ENCODE data around the gene SNRNP25.

SNRNP25 gene

GRCh38 chr16:47234-47633 lies 6.4 kb upstream of the SNRNP25 start:
- Histone ChIP-seq H3K36me3 (ENCODE audit: insufficient read depth, low read length) (peaks cover 40% of the 10 kb centered on the region), H3K4me3 (no peak overlapping the region), H3K9ac (ENCODE audit: insufficient read length) (no peak overlapping the region), H3K9me3 (ENCODE audit: low read depth, low read length) (no peaks in the 10 kb centered on the region), H3K27ac (no peak overlapping the region)
- DNase-seq (ENCODE audit: low read depth, low spot score): no peak
- TF ChIP-seq POLR2AphosphoS5 (IDR thresholded peaks at IDR 0.05; ENCODE audit: borderline replicate concordance, low read depth, low read length) (no peak), EZH2 (IDR thresholded peaks at IDR 0.05) (no peak), FOXP2 (optimal IDR thresholded peaks at IDR 0.05; ENCODE audit: control extremely low read depth, extremely low read length, insufficient read depth) (no peak)

DNA sequence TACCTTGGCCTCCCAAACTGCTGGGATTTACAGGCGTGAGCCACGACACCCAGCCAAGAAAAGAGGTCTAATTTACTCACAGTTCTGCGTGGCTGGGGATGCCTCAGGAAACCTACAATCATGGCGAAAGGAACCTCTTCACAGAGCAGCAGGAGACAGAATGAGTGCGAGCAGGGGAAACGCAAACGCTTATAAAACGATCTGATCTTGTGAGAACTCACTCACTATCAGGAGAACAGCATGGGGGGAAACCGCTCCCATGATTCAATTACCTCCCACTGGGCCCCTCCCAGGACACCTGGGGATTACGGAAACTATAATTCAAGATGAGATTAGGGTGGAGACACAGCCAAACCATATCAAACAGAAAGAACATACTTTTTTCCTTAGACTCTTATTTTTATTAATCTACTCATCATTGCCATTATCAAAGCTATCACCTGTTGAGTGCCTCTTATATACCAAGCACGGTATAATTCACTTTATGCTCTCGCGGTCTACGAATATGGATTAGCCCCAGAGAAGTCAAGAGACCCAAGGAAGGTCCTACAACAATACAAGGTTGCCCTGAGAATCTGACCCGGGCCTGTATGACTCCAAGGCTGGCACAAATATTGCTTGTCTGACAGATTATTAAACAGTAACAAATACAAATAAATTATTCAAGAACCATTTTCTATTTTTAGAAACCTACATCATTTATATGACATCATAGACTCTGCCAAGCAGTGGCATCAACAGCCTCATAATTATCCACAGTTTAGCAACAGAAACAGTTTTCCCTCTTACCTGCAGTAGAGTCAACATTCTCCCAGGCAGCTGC lies 2.6 kb upstream of the SNRNP25 start:
- Histone ChIP-seq H3K9ac (ENCODE audit: insufficient read length) (no peak overlapping the region), H3K9me3 (ENCODE audit: low read depth, low read length) (no peaks in the 10 kb centered on the region), H3K27ac (no peak overlapping the region), H3K4me3 (0 out of 2 replicates have a peak overlapping the region, but pooled peaks have one; percentile 11), H3K36me3 (ENCODE audit: insufficient read depth, low read length) (peaks cover 31% of the 10 kb centered on the region)
- TF ChIP-seq POLR2AphosphoS5 (IDR thresholded peaks at IDR 0.05; ENCODE audit: borderline replicate concordance, low read depth, low read length) (no peak), EZH2 (IDR thresholded peaks at IDR 0.05) (no peak), FOXP2 (optimal IDR thresholded peaks at IDR 0.05; ENCODE audit: control extremely low read depth, extremely low read length, insufficient read depth) (no peak)
- DNase-seq (ENCODE audit: low read depth, low spot score): no peak

DNA sequence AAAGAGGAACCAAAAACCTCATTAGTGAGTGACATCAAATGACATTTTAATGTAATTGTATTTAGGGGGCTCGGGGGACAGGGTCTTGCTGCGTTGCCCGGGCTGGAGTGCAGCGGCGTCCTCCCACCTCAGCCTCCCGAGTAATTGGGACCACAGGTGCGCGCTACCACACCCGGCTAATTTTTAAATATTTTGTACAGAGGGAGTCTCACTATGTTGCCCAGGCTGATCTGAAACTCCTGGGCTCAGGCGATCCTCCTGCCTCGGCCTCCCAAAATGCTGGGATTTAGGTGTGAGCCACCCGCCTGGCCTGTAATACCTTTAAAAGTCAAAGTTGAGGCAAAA lies 581 bp downstream of the SNRNP25 start:
- Histone ChIP-seq H3K27ac (no peak overlapping the region), H3K9me3 (ENCODE audit: low read depth, low read length) (no peaks in the 10 kb centered on the region), H3K9ac (ENCODE audit: insufficient read length) (peak overlapping the region; percentile 84), H3K4me3 (peak overlapping the region; percentile 96), H3K36me3 (ENCODE audit: insufficient read depth, low read length) (peaks cover 38% of the 10 kb centered on the region)
- DNase-seq (ENCODE audit: low read depth, low spot score): no peak
- TF ChIP-seq POLR2AphosphoS5 (IDR thresholded peaks at IDR 0.05; ENCODE audit: borderline replicate concordance, low read depth, low read length): no peak
- TF ChIP-seq EZH2 (IDR thresholded peaks at IDR 0.05): no peak
- TF ChIP-seq FOXP2 (optimal IDR thresholded peaks at IDR 0.05; ENCODE audit: control extremely low read depth, extremely low read length, insufficient read depth): no peak

- H3K9me3 ChIP-seq (ENCODE audit: low read depth, low read length): no peaks in the 10 kb centered on the region
- no peak overlapping the region for H3K9ac ChIP-seq (ENCODE audit: insufficient read length)
- TF ChIP-seq EZH2 (IDR thresholded peaks at IDR 0.05): no peak
- no peak for TF ChIP-seq FOXP2 (optimal IDR thresholded peaks at IDR 0.05; ENCODE audit: control extremely low read depth, extremely low read length, insufficient read depth)
- no peak for TF ChIP-seq POLR2AphosphoS5 (IDR thresholded peaks at IDR 0.05; ENCODE audit: borderline replicate concordance, low read depth, low read length)
- no peak overlapping the region for H3K4me3 ChIP-seq
- H3K36me3 ChIP-seq (ENCODE audit: insufficient read depth, low read length): peaks cover 32% of the 10 kb centered on the region; the same call in 1 of the 2 replicates
- H3K27ac ChIP-seq: no peak overlapping the region
- no peak for DNase-seq (ENCODE audit: low read depth, low spot score)
These were observed 2.0 kb downstream of the SNRNP25 start for GRCh38 chr16:55571-56136.

DNA sequence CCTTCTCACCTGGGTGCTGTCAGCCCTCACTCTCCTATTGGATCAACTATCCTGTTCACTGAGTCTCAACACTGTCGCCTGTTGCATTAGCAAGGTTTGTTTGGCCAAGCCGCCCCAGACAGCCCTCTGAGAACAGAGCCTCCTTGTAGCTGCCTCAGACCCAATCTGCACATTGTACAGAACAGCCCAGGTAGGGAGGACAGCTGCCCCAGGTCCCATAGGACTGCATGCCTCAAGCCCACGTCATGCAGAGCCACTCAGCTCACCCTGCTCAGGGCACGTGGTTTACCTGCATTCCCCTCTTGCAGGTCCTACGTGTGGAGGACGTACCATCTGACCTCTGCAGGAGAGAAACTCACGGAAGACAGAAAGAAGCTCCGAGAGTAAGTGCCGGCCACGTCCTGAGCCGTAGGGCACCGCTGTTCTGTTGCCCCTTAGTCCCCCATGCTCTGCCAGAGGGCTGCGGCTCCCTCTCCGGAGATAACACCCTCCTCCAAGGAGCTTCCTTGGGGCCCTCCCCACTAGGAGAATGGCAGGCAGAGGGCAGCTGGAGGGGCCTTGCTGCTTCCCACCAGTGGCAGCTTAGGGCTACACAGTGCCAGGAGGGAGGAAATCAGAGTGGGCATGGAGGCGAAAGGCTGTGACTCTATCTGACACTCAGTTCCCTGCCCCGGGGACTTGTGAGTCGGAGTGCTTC lies 2.8 kb downstream of the SNRNP25 start:
- TF ChIP-seq FOXP2 (optimal IDR thresholded peaks at IDR 0.05; ENCODE audit: control extremely low read depth, extremely low read length, insufficient read depth): no peak
- no peak for TF ChIP-seq POLR2AphosphoS5 (IDR thresholded peaks at IDR 0.05; ENCODE audit: borderline replicate concordance, low read depth, low read length)
- no peak for TF ChIP-seq EZH2 (IDR thresholded peaks at IDR 0.05)
- Histone ChIP-seq H3K36me3 (ENCODE audit: insufficient read depth, low read length) (peaks cover 25% of the 10 kb centered on the region; the same call in 1 of the 2 replicates), H3K4me3 (no peak overlapping the region), H3K9ac (ENCODE audit: insufficient read length) (no peak overlapping the region), H3K9me3 (ENCODE audit: low read depth, low read length) (no peaks in the 10 kb centered on the region), H3K27ac (no peak overlapping the region)
- no peak for DNase-seq (ENCODE audit: low read depth, low spot score)

DNA sequence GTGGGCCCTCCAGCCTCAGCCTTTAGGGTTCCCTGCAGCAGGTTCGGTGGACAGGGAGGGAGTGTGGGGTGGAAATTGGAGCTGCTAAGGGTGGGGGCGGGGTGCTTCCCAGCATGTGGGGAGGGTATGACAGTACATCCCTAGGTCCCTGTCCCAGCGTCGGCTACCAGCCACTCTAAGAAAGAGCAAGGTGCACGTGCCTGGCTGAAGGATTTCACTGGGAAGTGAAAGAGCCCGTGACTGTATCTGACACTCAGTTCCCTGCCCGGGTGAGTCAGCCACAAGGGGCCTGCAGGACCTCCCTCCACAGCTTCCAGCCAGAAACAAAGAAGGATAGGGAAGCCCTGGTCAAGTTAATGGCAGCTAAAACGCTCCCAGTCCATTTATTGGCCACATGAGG lies 4.1 kb downstream of the SNRNP25 start:
- H3K4me3 ChIP-seq: no peak overlapping the region
- H3K27ac ChIP-seq: no peak overlapping the region
- no peak overlapping the region for H3K9ac ChIP-seq (ENCODE audit: insufficient read length)
- H3K36me3 ChIP-seq (ENCODE audit: insufficient read depth, low read length): peaks cover 22% of the 10 kb centered on the region; the same call in 1 of the 2 replicates
- TF ChIP-seq EZH2 (IDR thresholded peaks at IDR 0.05): no peak
- no peak for TF ChIP-seq FOXP2 (optimal IDR thresholded peaks at IDR 0.05; ENCODE audit: control extremely low read depth, extremely low read length, insufficient read depth)
- TF ChIP-seq POLR2AphosphoS5 (IDR thresholded peaks at IDR 0.05; ENCODE audit: borderline replicate concordance, low read depth, low read length): no peak
- no peaks in the 10 kb centered on the region for H3K9me3 ChIP-seq (ENCODE audit: low read depth, low read length)
- no peak for DNase-seq (ENCODE audit: low read depth, low spot score)

- H3K36me3 ChIP-seq (ENCODE audit: insufficient read depth, low read length): peaks cover 22% of the 10 kb centered on the region; the same call in 1 of the 2 replicates
- no peak overlapping the region for H3K4me3 ChIP-seq
- DNase-seq (ENCODE audit: low read depth, low spot score): no peak
- no peaks in the 10 kb centered on the region for H3K9me3 ChIP-seq (ENCODE audit: low read depth, low read length)
- H3K27ac ChIP-seq: no peak overlapping the region
- TF ChIP-seq FOXP2 (optimal IDR thresholded peaks at IDR 0.05; ENCODE audit: control extremely low read depth, extremely low read length, insufficient read depth) (no peak), EZH2 (IDR thresholded peaks at IDR 0.05) (no peak), POLR2AphosphoS5 (IDR thresholded peaks at IDR 0.05; ENCODE audit: borderline replicate concordance, low read depth, low read length) (no peak)
- H3K9ac ChIP-seq (ENCODE audit: insufficient read length): no peak overlapping the region
These were observed 5.1 kb downstream of the SNRNP25 start for GRCh38 chr16:58491-59439.

Data from SK-N-MC (cell line).